CD4-positive, alpha-beta T cell (primary cell): ENCODE data around the gene MICAL3. TPM values are rescaled to one million over a fixed set of nuclear protein-coding genes. Genes with fewer than 3 reads are reported as not detected.

Source experiments
- ATAC-seq: fragments of 200-7000 bp; cut with Tn5 transposase; one replicate; pipeline ENCODE4 v1.10.0; 2022; ENCODE audit warnings: mild to moderate bottlenecking; ENCODE audit not compliant: poor library complexity
- CTCF ChIA-PET: fragments of 350-600 bp; sonication (Branson Sonifier 250); formaldehyde crosslinking; loops from one replicate; lab custom pipeline; 2021; ENCODE audit warnings: antibody characterized with exemption, inconsistent platforms; lab: Charles Lee
- POLR2A ChIA-PET: fragments of 350-600 bp; sonication (Branson Sonifier 250); formaldehyde crosslinking; loops from one replicate; lab custom pipeline; 2021; ENCODE audit warnings: antibody characterized with exemption, inconsistent platforms; lab: Charles Lee
- DNase-seq, 14 experiments: peaks; one replicate each; pipeline ENCODE4 v3.0.0-alpha.2; 2013 to 2020; ENCODE audit warnings: mixed read lengths in 2 of 14
- H3K27ac ChIP-seq, 2 donors: one replicate each; pipeline versions ENCODE4 v1.5.1 to v1.7.0; 2013; ENCODE audit warnings: low read length in 2 of 2, low read depth in 1 of 2, mild to moderate bottlenecking in 1 of 2
- H3K27me3 ChIP-seq, 2 experiments: 1 replicate in 1 of 2; 2 replicates in 1 of 2; pipeline versions ENCODE4 v1.6.1 to v1.7.0; 2013; ENCODE audit warnings: low read length in 2 of 2, control low read depth in 1 of 2, mild to moderate bottlenecking in 1 of 2, moderate library complexity in 1 of 2; ENCODE audit not compliant: insufficient read depth in 2 of 2, control insufficient read depth in 1 of 2
- H3K36me3 ChIP-seq: one replicate; pipeline ENCODE4 v1.6.1; 2013; ENCODE audit warnings: low read length, control low read depth; ENCODE audit not compliant: insufficient read depth
- H3K4me1 ChIP-seq: one replicate; pipeline ENCODE4 v1.6.1; 2013; ENCODE audit warnings: low read length, control low read depth; ENCODE audit not compliant: insufficient read depth
- H3K4me3 ChIP-seq: one replicate; pipeline ENCODE4 v1.5.1; 2013; ENCODE audit warnings: mild to moderate bottlenecking, low read length, moderate library complexity
- H3K9me3 ChIP-seq, 2 experiments: 1 replicate in 1 of 2; 2 replicates in 1 of 2; pipeline versions ENCODE4 v1.6.1 to v1.7.0; 2013; ENCODE audit warnings: low read length in 2 of 2, mild to moderate bottlenecking in 2 of 2, control low read depth in 1 of 2, moderate library complexity in 1 of 2; ENCODE audit not compliant: control insufficient read depth in 1 of 2, insufficient read depth in 1 of 2
- H3K27ac Mint-ChIP-seq: one replicate; pipeline ENCODE4 v1.8.0; 2020; ENCODE audit warnings: mixed read lengths
- H3K27me3 Mint-ChIP-seq: one replicate; pipeline ENCODE4 v1.8.0; 2021; ENCODE audit warnings: mixed read lengths
- H3K36me3 Mint-ChIP-seq: one replicate; pipeline ENCODE4 v1.8.0; 2021; ENCODE audit warnings: low read depth, mixed read lengths
- H3K4me1 Mint-ChIP-seq: one replicate; pipeline ENCODE4 v1.8.0; 2021; ENCODE audit warnings: low read depth, mixed read lengths
- H3K4me3 Mint-ChIP-seq: one replicate; pipeline ENCODE4 v1.8.0; 2020; ENCODE audit warnings: mild to moderate bottlenecking, mixed read lengths
- H3K9me3 Mint-ChIP-seq: one replicate; pipeline ENCODE4 v1.8.0; 2020; ENCODE audit warnings: mixed read lengths
- intact Hi-C, 2 experiments: fragments of 100-400 bp; cut with DNase I in 1 of 2; cut with micrococcal nuclease in 1 of 2; formaldehyde crosslinking; loops; one replicate each; pipeline versions ENCODE4 v1.15.1 to v1.9.0; 2023 to 2025; cut with DNase I, micrococcal nuclease
- total RNA-seq, 174 experiments: library from RNA in 2 of 174; stranded (reverse) in 2 of 174; gene quantifications; one replicate each; pipeline ENCODE4 v1.2.3 and lab custom pipeline; 2021 to 2026
- TF ChIP-seq, protein P1 (sequence below): fragments of 200-600 bp; IDR thresholded peaks from one replicate; pipeline ENCODE4 v1.8.0; 2022; ENCODE audit warnings: antibody characterized with exemption, mild to moderate bottlenecking

The MICAL3 gene
- total RNA-seq, 2 experiments from 2014 or later, result 9.4 to 9.9 TPM

- Mint-ChIP-seq H3K27ac (no peak overlapping the region), H3K36me3 (no peaks in the 10 kb centered on the region), H3K4me1 (no peaks in the 10 kb centered on the region), H3K4me3 (no peak overlapping the region), H3K27me3 (no peaks in the 10 kb centered on the region), H3K9me3 (no peaks in the 10 kb centered on the region)
- Histone ChIP-seq H3K27me3 (no peaks in the 10 kb centered on the region), H3K9me3 (no peaks in the 10 kb centered on the region), H3K27ac (no peak overlapping the region), H3K4me3 (no peak overlapping the region), H3K36me3 (no peaks in the 10 kb centered on the region), H3K4me1 (peaks cover 13% of the 10 kb centered on the region)
- ATAC-seq, result no peak
- TF ChIP-seq, protein P1, sequence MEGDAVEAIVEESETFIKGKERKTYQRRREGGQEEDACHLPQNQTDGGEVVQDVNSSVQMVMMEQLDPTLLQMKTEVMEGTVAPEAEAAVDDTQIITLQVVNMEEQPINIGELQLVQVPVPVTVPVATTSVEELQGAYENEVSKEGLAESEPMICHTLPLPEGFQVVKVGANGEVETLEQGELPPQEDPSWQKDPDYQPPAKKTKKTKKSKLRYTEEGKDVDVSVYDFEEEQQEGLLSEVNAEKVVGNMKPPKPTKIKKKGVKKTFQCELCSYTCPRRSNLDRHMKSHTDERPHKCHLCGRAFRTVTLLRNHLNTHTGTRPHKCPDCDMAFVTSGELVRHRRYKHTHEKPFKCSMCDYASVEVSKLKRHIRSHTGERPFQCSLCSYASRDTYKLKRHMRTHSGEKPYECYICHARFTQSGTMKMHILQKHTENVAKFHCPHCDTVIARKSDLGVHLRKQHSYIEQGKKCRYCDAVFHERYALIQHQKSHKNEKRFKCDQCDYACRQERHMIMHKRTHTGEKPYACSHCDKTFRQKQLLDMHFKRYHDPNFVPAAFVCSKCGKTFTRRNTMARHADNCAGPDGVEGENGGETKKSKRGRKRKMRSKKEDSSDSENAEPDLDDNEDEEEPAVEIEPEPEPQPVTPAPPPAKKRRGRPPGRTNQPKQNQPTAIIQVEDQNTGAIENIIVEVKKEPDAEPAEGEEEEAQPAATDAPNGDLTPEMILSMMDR, result no peak
- ChIA-PET CTCF (no interaction called here), POLR2A (no interaction called here)
- intact Hi-C loops, result no loop called here
- DNase-seq, result no peak
Observed at GRCh38 chr22:17914474-17914873, 109.9 kb downstream of the MICAL3 start.

DNA sequence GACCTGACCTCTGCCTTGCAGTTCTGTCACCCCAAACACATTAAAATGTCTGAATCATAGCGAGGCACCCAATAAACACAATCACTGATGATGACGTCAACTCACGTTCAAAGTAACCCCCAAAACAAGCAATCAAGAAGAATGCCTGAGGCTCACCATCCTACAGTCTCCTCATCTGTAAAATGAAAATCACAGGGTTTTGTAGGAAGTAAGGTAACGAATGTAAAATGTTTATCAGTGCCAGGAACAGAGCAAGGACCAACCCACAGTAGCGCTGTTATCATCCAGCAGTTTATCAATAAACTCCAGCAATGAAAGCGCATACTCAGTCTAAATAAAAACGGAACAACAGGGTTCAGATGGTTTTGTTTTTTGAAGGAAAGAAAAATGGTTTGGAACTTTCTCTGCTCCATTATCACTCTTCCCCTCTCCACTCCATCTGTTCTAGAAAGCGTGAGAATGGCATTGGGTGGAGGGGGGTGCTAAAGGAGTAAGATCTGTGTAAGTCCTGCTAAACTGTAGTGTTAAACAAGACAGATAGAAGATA, 110.5 kb downstream of the MICAL3 start:
- H3K4me3 Mint-ChIP-seq, result no peak overlapping the region
- Histone ChIP-seq H3K4me1 (peaks cover 11% of the 10 kb centered on the region), H3K27me3 (no peaks in the 10 kb centered on the region), H3K36me3 (no peaks in the 10 kb centered on the region), H3K27ac (no peak overlapping the region), H3K4me3 (no peak overlapping the region), H3K9me3 (no peaks in the 10 kb centered on the region)
- ChIA-PET POLR2A (no interaction called here), CTCF (no interaction called here)
- no peaks in the 10 kb centered on the region for H3K36me3 Mint-ChIP-seq
- intact Hi-C loops, result no loop called here
- H3K27me3 Mint-ChIP-seq, result no peaks in the 10 kb centered on the region
- H3K27ac Mint-ChIP-seq, result no peak overlapping the region
- TF ChIP-seq, protein P1, result no peak
- H3K4me1 Mint-ChIP-seq, result no peaks in the 10 kb centered on the region
- DNase-seq, result no peak
- no peak for ATAC-seq
- no peaks in the 10 kb centered on the region for H3K9me3 Mint-ChIP-seq

- Mint-ChIP-seq H3K9me3 (no peaks in the 10 kb centered on the region), H3K36me3 (no peaks in the 10 kb centered on the region), H3K27me3 (no peaks in the 10 kb centered on the region), H3K4me3 (no peak overlapping the region), H3K4me1 (no peaks in the 10 kb centered on the region), H3K27ac (no peak overlapping the region)
- peaks cover 7% of the 10 kb centered on the region for H3K4me1 ChIP-seq
- H3K27ac ChIP-seq, result no peak overlapping the region
- no peak overlapping the region for H3K4me3 ChIP-seq
- ChIA-PET POLR2A (no interaction called here), CTCF (no interaction called here)
- H3K36me3 ChIP-seq, result no peaks in the 10 kb centered on the region
- intact Hi-C loops, result no loop called here
- TF ChIP-seq, protein P1, result no peak
- ATAC-seq (no peak), DNase-seq (no peak)
- no peaks in the 10 kb centered on the region for H3K9me3 ChIP-seq
- H3K27me3 ChIP-seq, result no peaks in the 10 kb centered on the region
Observed at GRCh38 chr22:17912945-17913721, 111.2 kb downstream of the MICAL3 start.
